Endothelial cell of umbilical vein (primary cell): ENCODE results near the gene FALEC. TPM values are rescaled to one million over a fixed set of nuclear protein-coding genes. Genes with fewer than 3 reads are reported as not detected.

Experiments used
- BruUV-seq: library from RNA; stranded (reverse); fragments of 400-500 nt; replicated peaks from 2 replicates; lab custom pipeline; 2021; lab: Mats Ljungman, UMichigan
- CTCF ChIA-PET: fragments of 300-600, 350-600 bp; sonication (Branson Sonifier 250); formaldehyde crosslinking; loops from one replicate; lab custom pipeline; 2021; ENCODE audit warnings: antibody characterized with exemption, inconsistent platforms; lab: Charles Lee
- POLR2A ChIA-PET: fragments of 300-600, 350-600 bp; sonication (Branson Sonifier 250); formaldehyde crosslinking; loops from one replicate; lab custom pipeline; 2021; ENCODE audit warnings: antibody characterized with exemption, inconsistent platforms; lab: Charles Lee
- DNase-seq: peaks from one replicate; pipeline ENCODE4 v3.0.0-alpha.2; 2011; ENCODE audit warnings: low read depth, low spot score
- FAIRE-seq: peaks from 2 replicates; lab custom pipeline; 2011; peaks lifted over from hg19 to GRCh38; lab: Jason Lieb, UNC
- H2AFZ ChIP-seq: 2 replicates; pipeline ENCODE4 v1.6.0; 2012; ENCODE audit warnings: low read depth, low read length, control low read depth, inconsistent platforms
- H3K27ac ChIP-seq: 2 replicates; pipeline ENCODE4 v1.5.1; 2011; ENCODE audit warnings: low read depth, mild to moderate bottlenecking, control low read depth, low read length, moderate library complexity; ENCODE audit not compliant: insufficient read depth
- H3K27me3 ChIP-seq, 2 experiments: 2 replicates each; pipeline versions ENCODE4 v1.6.0 to v1.6.1; 2011; ENCODE audit warnings: low read length in 2 of 2, mixed read lengths in 1 of 2; ENCODE audit not compliant: control insufficient read depth in 2 of 2, insufficient read depth in 2 of 2
- H3K36me3 ChIP-seq, 2 experiments: 2 replicates in 1 of 2; 3 replicates in 1 of 2; pipeline ENCODE4 v1.5.1; 2011; ENCODE audit warnings: low read length in 2 of 2, mild to moderate bottlenecking in 1 of 2, moderate library complexity in 1 of 2; ENCODE audit not compliant: control insufficient read depth in 2 of 2, insufficient read depth in 2 of 2; ENCODE audit errors: extremely low read depth in 1 of 2
- H3K4me1 ChIP-seq: 3 replicates; pipeline ENCODE4 v1.5.1; 2011; ENCODE audit warnings: mild to moderate bottlenecking, low read length; ENCODE audit not compliant: control insufficient read depth, insufficient read depth; ENCODE audit errors: extremely low read depth
- H3K4me2 ChIP-seq: 2 replicates; pipeline ENCODE4 v1.6.1; 2011; ENCODE audit warnings: low read length, control low read depth, mixed read lengths; ENCODE audit not compliant: insufficient read depth
- H3K4me3 ChIP-seq, 3 experiments: fragments of 200-600 bp in 1 of 3; sonication (generic), shearing (Covaris generic) in 1 of 3; replicated peaks in 1 of 3; 2 replicates each; pipeline ENCODE4 v1.5.1; 2011 to 2016; ENCODE audit warnings: control low read depth in 3 of 3, low read length in 3 of 3, mild to moderate bottlenecking in 2 of 3, inconsistent platforms in 1 of 3, low read depth in 1 of 3, moderate library complexity in 1 of 3; ENCODE audit not compliant: insufficient read depth in 1 of 3
- H3K79me2 ChIP-seq: 2 replicates; pipeline ENCODE4 v1.6.0; 2012; ENCODE audit warnings: low read length, inconsistent platforms; ENCODE audit not compliant: control insufficient read depth, insufficient read depth
- H3K9ac ChIP-seq: replicated peaks from 2 replicates; pipeline ENCODE3; 2011; ENCODE audit warnings: low read length, control low read depth; ENCODE audit not compliant: insufficient read depth; ENCODE audit errors: extremely low read depth
- H3K9me1 ChIP-seq: replicated peaks from 3 replicates; pipeline ENCODE4 v1.6.0; 2011; ENCODE audit warnings: mild to moderate bottlenecking, low read length; ENCODE audit not compliant: control insufficient read depth, insufficient read depth; ENCODE audit errors: extremely low read depth
- H3K9me3 ChIP-seq: replicated peaks from 2 replicates; pipeline ENCODE4 v1.5.1; 2012; ENCODE audit warnings: low read length, inconsistent platforms; ENCODE audit not compliant: control insufficient read depth, insufficient read depth
- H4K20me1 ChIP-seq: replicated peaks from 2 replicates; pipeline ENCODE3; 2011; ENCODE audit warnings: mild to moderate bottlenecking, low read length; ENCODE audit not compliant: control insufficient read depth, insufficient read depth; ENCODE audit errors: extremely low read depth
- EZH2 ChIP-seq: IDR thresholded peaks from 2 replicates; pipeline ENCODE4 v1.6.1; 2012; ENCODE audit warnings: borderline replicate concordance, low read depth, mild to moderate bottlenecking, moderate library complexity, low read length, inconsistent platforms; ENCODE audit not compliant: severe bottlenecking
- FOS ChIP-seq: IDR thresholded peaks from 2 replicates; pipeline ENCODE4 v1.6.1; 2011; ENCODE audit warnings: mild to moderate bottlenecking, low read length, moderate library complexity, borderline replicate concordance; ENCODE audit not compliant: insufficient read depth
- GATA2 ChIP-seq: IDR thresholded peaks from 2 replicates; pipeline ENCODE4 v1.7.0; 2011; ENCODE audit warnings: low read depth, mild to moderate bottlenecking, moderate library complexity, mixed read lengths, low read length; ENCODE audit not compliant: insufficient read length, insufficient read depth
- JUN ChIP-seq: IDR thresholded peaks from 2 replicates; pipeline ENCODE4 v1.6.1; 2011; ENCODE audit warnings: borderline replicate concordance, low read depth; ENCODE audit not compliant: insufficient read length, insufficient read depth
- MYC ChIP-seq: IDR thresholded peaks from one replicate; pipeline ENCODE4 v1.6.1; 2011; ENCODE audit warnings: mild to moderate bottlenecking, low read depth, low read length
- POLR2A ChIP-seq: IDR thresholded peaks from 2 replicates; pipeline ENCODE4 v1.6.1; 2012; ENCODE audit warnings: low read depth, mild to moderate bottlenecking, control low read depth, low read length
- POLR2AphosphoS5 ChIP-seq: IDR thresholded peaks from 2 replicates; pipeline ENCODE4 v1.6.1; 2012; ENCODE audit warnings: low read depth, mild to moderate bottlenecking, control low read depth, low read length, moderate library complexity; ENCODE audit not compliant: insufficient read depth
- dilution Hi-C: fragments of 300-500 bp; cut with MboI; formaldehyde crosslinking; loops from one replicate; pipeline ENCODE4 v1.15.0; 2019; ENCODE audit warnings: low sequenced_read_pairs; ENCODE audit not compliant: extremely low pct_ligation_motif_present
- intact Hi-C: fragments of 100-400 bp; cut with micrococcal nuclease; formaldehyde crosslinking; loops from one replicate; pipeline ENCODE4 v1.10.0; 2022
- polyA plus RNA-seq, 4 experiments: library from polyadenylated mRNA; depleted of rRNA in 3 of 4; stranded (reverse) in 3 of 4; unstranded in 1 of 4; fragments of >200 nt; gene quantifications; 2 replicates each; pipeline versions ENCODE4 v1.2.1 to v1.2.3, GENCODE V29; 2011 to 2012; ENCODE audit warnings: missing spikeins in 1 of 4
- total RNA-seq: library from RNA; stranded (reverse); gene quantifications from 2 replicates; pipeline ENCODE4 v1.2.3, GENCODE V29; 2021
- TF ChIP-seq, protein P1 (sequence below), 2 donors: IDR thresholded peaks; 1 replicate in 1 of 2; 2 replicates in 1 of 2; pipeline ENCODE4 v1.5.1; 2011; ENCODE audit warnings: low read length in 2 of 2, mild to moderate bottlenecking in 2 of 2, moderate library complexity in 2 of 2, control low read depth in 1 of 2, inconsistent platforms in 1 of 2, low read depth in 1 of 2; ENCODE audit not compliant: insufficient read depth in 1 of 2; ENCODE audit errors: extremely low read depth in 1 of 2
- TF ChIP-seq, protein P2 (sequence below): IDR thresholded peaks from 2 replicates; pipeline ENCODE4 v1.6.1; 2011; ENCODE audit not compliant: insufficient read depth, insufficient read length

Gene FALEC
- total and polyA plus RNA-seq, 2 donors (not counting 3 experiments of a cell fraction or from before 2014, with no cell fraction given), result not detected

DNA sequence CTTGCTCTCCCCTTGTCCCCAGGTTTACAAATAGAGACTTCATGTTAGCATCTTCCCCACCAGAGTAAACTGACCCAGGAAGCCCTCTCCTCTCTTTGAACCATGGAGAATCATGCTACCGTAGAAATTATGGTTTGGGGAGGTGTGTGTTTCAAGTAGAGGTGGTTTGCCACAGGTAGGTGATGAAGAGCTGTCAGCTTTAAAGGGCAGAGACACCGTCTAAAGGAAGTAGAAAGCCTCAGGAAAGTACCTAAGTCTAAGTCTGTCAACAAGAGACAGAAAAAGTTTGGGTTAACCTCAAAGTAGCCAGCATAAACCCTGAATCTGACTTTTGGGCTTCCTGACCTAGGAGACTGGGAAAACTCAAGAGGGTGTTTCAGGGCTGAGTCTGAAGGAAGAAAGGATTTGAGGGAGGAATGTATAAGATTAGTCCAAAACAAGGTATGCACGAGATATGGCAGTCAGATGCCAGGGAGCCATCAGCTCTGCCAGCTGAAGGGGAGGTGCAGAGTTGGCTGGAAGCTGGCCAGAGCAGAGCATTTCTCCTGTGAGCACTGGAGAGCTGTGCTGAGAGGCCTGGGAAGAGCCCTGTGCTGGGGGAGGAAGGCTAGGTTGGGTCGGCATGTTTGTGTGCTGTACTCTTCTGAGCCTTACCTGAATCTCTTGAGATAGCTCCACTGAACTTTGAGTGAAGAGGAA, 47.9 kb downstream of the FALEC start:
- TF ChIP-seq MYC, result no peak
- TF ChIP-seq, protein P1, sequence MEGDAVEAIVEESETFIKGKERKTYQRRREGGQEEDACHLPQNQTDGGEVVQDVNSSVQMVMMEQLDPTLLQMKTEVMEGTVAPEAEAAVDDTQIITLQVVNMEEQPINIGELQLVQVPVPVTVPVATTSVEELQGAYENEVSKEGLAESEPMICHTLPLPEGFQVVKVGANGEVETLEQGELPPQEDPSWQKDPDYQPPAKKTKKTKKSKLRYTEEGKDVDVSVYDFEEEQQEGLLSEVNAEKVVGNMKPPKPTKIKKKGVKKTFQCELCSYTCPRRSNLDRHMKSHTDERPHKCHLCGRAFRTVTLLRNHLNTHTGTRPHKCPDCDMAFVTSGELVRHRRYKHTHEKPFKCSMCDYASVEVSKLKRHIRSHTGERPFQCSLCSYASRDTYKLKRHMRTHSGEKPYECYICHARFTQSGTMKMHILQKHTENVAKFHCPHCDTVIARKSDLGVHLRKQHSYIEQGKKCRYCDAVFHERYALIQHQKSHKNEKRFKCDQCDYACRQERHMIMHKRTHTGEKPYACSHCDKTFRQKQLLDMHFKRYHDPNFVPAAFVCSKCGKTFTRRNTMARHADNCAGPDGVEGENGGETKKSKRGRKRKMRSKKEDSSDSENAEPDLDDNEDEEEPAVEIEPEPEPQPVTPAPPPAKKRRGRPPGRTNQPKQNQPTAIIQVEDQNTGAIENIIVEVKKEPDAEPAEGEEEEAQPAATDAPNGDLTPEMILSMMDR (IDR thresholded peaks at IDR 0.05; ENCODE audit: extremely low read depth in 1 of 2, insufficient read depth in 1 of 2, low read depth in 1 of 2, low read length in 2 of 2), result no peak
- TF ChIP-seq FOS, result no peak
- TF ChIP-seq, protein P2, sequence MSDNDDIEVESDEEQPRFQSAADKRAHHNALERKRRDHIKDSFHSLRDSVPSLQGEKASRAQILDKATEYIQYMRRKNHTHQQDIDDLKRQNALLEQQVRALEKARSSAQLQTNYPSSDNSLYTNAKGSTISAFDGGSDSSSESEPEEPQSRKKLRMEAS, result no peak
- no peak for TF ChIP-seq EZH2
- no peak for TF ChIP-seq POLR2AphosphoS5
- TF ChIP-seq GATA2, result no peak
- TF ChIP-seq POLR2A, result no peak
- TF ChIP-seq JUN, result no peak
- no peak overlapping the region for H2AFZ ChIP-seq
- no TSS peak for BruUV-seq
- peaks cover 67% of the 10 kb centered on the region for H3K4me1 ChIP-seq
- no peaks in the 10 kb centered on the region for H4K20me1 ChIP-seq
- POLR2A ChIA-PET, result interaction anchor here (0.6 to 3.1 kb wide), 5 partner anchors 11 to 549 kb away, joined by 4 to 39 read pairs (median 6); partner anchors contain the start of gene MCL1
- no peaks in the 10 kb centered on the region for H3K27me3 ChIP-seq
- H3K79me2 ChIP-seq, result peaks cover 8% of the 10 kb centered on the region
- CTCF ChIA-PET, result interaction anchor here (0.9 to 13.9 kb wide), 5 partner anchors 12 to 433 kb away, joined by 3 to 288 read pairs (median 50); partner anchors contain the start of gene MCL1
- FAIRE-seq, result peak; percentile 33
- dilution Hi-C loops (no loop called here), intact Hi-C loops (loop anchor here (5.0 kb wide), 1 partner anchor 359 kb away; no protein-coding TSS in a partner anchor)
- H3K4me3 ChIP-seq, result no peak overlapping the region
- H3K9me3 ChIP-seq, result no peaks in the 10 kb centered on the region
- H3K4me2 ChIP-seq, result no peak overlapping the region
- H3K9ac ChIP-seq, result no peak overlapping the region
- no peaks in the 10 kb centered on the region for H3K36me3 ChIP-seq
- peak overlapping the region; percentile 99 for H3K27ac ChIP-seq
- H3K9me1 ChIP-seq, result no peaks in the 10 kb centered on the region
- DNase-seq, result peak; percentile 61
